KMS-11 (cell line): ENCODE results near the gene TANGO2.

Experiments used
- H2AFZ ChIP-seq: fragments of 200-600 bp; sonication (generic); 2 replicates; pipeline ENCODE4 v1.6.1; 2016; ENCODE audit warnings: antibody characterized with exemption, mixed run types, low read depth
- H3K27ac ChIP-seq: fragments of 200-600 bp; sonication (generic); 2 replicates; pipeline ENCODE4 v1.6.1; 2016; ENCODE audit warnings: mild to moderate bottlenecking, mixed run types
- H3K27me3 ChIP-seq: fragments of 200-600 bp; sonication (generic); 2 replicates; pipeline ENCODE4 v1.6.1; 2017; ENCODE audit warnings: mild to moderate bottlenecking, low read depth, mixed run types, moderate library complexity; ENCODE audit not compliant: insufficient read depth
- H3K36me3 ChIP-seq: fragments of 200-600 bp; sonication (generic); 2 replicates; pipeline ENCODE4 v1.6.1; 2017; ENCODE audit warnings: mild to moderate bottlenecking, mixed run types; ENCODE audit not compliant: insufficient read depth
- H3K4me1 ChIP-seq: fragments of 200-600 bp; sonication (generic); 2 replicates; pipeline ENCODE4 v1.6.1; 2016; ENCODE audit warnings: mild to moderate bottlenecking, low read depth, mixed run types; ENCODE audit not compliant: poor library complexity, severe bottlenecking
- H3K4me2 ChIP-seq: fragments of 200-600 bp; sonication (generic); 2 replicates; pipeline ENCODE4 v1.7.0; 2016; ENCODE audit warnings: mild to moderate bottlenecking, mixed run types
- H3K4me3 ChIP-seq: fragments of 200-600 bp; sonication (generic); IDR thresholded peaks from 2 replicates; pipeline ENCODE4 v1.6.1; 2017; ENCODE audit warnings: low read depth, low read length, mixed read lengths; ENCODE audit not compliant: insufficient read depth
- H3K79me2 ChIP-seq: fragments of 200-600 bp; sonication (generic); 2 replicates; pipeline ENCODE4 v1.6.1; 2016; ENCODE audit warnings: low read depth, mixed run types; ENCODE audit not compliant: insufficient read depth
- H3K9ac ChIP-seq: fragments of 200-600 bp; sonication (generic); 2 replicates; pipeline ENCODE4 v1.6.1; 2016; ENCODE audit warnings: mild to moderate bottlenecking, mixed run types
- H4K20me1 ChIP-seq: fragments of 200-600 bp; sonication (generic); 2 replicates; pipeline ENCODE4 v1.6.1; 2016; ENCODE audit warnings: mild to moderate bottlenecking, mixed run types; ENCODE audit not compliant: insufficient read depth
- CTCF ChIP-seq: fragments of 200-600 bp; sonication (generic); conservative IDR thresholded peaks from 2 replicates; pipeline ENCODE4 v1.6.1; 2017; ENCODE audit warnings: low read depth, mild to moderate bottlenecking, antibody characterized with exemption, low read length, moderate library complexity, mixed read lengths

The TANGO2 gene

DNA sequence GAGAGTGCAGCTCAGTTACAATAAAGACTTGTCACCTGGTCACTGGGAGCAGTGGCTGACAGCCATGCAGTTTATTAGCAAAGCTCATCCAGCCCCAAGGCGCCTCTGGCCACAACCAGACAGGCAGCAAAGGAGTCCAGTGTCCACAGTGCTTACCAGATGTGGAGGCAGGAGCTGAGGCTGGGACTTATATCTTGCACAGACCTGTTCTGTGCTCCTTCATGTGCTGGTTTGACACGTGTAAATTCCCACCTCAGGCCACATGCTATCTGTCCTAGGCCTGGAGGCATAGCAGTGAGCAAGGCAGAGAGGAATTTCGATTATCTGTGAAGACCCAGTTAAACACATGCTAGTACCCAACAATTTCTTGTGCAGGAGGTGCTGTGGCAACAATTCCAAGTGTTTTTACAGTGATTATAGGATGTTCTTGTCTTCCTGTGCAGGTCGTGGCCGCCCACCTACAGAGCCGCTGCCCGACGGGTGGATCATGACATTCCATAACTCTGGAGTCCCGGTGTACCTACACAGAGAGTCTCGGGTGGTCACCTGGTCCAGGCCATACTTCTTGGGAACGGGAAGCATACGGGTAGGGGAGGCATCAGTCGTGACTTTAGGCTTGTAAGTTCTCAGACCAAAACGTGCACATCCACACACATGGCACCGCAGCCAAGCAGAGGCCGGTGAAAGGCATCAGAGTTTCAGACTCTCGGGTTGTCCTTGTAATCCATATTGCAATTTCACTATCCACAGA, 68.5 kb downstream of the TANGO2 start:
- Histone ChIP-seq H4K20me1 (0 out of 2 replicates have a peak, but pooled peaks cover 4% of the 10 kb centered on the region), H3K4me1 (no peaks in the 10 kb centered on the region), H3K79me2 (peaks cover 13% of the 10 kb centered on the region; the same call in 1 of the 2 replicates), H2AFZ (no peak overlapping the region), H3K9ac (no peak overlapping the region), H3K4me3 (no peak overlapping the region), H3K36me3 (peaks cover 7% of the 10 kb centered on the region; the same call in 1 of the 2 replicates), H3K27me3 (no peaks in the 10 kb centered on the region), H3K27ac (no peak overlapping the region), H3K4me2 (no peak overlapping the region)
- TF ChIP-seq CTCF, result no peak

- Histone ChIP-seq H3K36me3 (peaks cover 7% of the 10 kb centered on the region; the same call in 1 of the 2 replicates), H3K9ac (no peak overlapping the region), H2AFZ (no peak overlapping the region), H3K27ac (no peak overlapping the region), H3K4me1 (no peaks in the 10 kb centered on the region), H3K4me3 (no peak overlapping the region), H3K4me2 (no peak overlapping the region), H3K79me2 (peaks cover 6% of the 10 kb centered on the region; the same call in 1 of the 2 replicates), H4K20me1 (no peaks in the 10 kb centered on the region), H3K27me3 (no peaks in the 10 kb centered on the region)
- TF ChIP-seq CTCF, result no peak
These were observed 69.2 kb downstream of the TANGO2 start for GRCh38 chr22:20089977-20090729.

DNA sequence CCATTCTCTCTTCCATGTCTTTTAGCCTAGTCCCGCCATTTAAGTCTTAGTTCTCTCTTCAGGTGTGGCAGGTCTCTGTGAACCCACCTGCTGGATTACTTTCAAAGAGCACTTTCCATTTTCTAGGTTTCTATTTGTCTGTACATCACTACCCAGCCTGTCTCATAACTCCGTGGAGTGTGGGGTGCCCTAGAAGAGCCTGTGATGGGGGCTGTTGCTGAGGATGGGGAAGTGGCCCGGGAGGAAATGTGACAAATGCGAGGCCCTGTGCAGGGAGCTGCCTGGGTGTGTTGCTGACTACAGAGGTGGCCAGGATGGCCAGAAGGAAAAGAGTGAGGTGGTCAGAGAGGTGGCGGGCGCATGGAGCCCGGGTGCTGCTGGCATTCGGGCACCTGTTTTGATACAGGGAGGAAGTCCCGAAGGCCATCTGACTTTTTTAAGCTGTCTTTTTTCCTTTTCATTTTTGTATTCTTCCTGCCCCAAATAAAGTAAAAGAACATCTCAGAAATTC, 69.9 kb downstream of the TANGO2 start:
- H3K9ac ChIP-seq, result no peak overlapping the region
- H3K79me2 ChIP-seq, result no peaks in the 10 kb centered on the region
- TF ChIP-seq CTCF, result no peak
- no peaks in the 10 kb centered on the region for H4K20me1 ChIP-seq
- H3K4me3 ChIP-seq, result no peak overlapping the region
- H3K36me3 ChIP-seq, result peaks cover 7% of the 10 kb centered on the region; the same call in 1 of the 2 replicates
- H3K4me1 ChIP-seq, result no peaks in the 10 kb centered on the region
- no peaks in the 10 kb centered on the region for H3K27me3 ChIP-seq
- H3K27ac ChIP-seq, result no peak overlapping the region
- H3K4me2 ChIP-seq, result no peak overlapping the region
- no peak overlapping the region for H2AFZ ChIP-seq

DNA sequence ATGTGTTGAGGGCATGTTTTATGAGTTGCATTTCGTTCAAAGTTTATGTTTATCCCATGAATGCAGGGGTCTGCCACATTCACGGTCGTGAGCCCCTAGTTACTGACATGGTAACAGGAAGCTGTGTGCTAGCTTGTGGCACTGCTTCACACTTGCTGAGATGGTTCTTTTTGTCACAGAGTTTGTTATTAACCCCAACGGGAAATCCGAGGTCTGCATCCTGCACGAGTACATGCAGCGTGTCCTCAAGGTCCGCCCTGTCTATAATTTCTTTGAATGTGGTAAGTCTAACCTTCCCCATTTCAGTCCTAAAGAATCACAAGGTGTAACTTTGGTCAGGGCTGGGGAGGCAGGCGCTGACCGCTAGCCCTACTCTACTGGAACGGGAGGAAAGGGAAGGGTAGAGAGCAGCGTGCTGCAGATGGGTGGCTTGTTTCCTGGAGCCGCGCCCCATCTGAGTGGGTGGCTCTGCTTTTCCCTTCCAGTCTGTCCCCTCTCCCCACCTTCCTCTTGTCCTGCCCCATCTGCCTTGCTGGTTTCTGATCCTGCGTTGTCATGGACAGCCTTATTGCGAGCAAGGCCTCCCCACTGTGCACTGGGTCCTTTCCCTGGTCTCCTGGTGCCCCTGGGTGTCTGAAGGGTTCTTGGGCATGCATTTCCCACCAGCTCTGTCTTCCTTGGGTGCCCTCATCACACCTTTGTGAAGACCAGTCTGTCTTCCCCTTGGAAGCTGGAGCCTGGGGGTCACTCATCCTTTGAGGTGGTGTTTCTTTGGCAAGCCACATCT, 71.0 kb downstream of the TANGO2 start:
- Histone ChIP-seq H3K27me3 (no peaks in the 10 kb centered on the region), H3K36me3 (peaks cover 11% of the 10 kb centered on the region; the same call in 1 of the 2 replicates), H3K9ac (no peak overlapping the region), H3K27ac (no peak overlapping the region), H3K4me3 (no peak overlapping the region), H3K79me2 (no peaks in the 10 kb centered on the region), H4K20me1 (no peaks in the 10 kb centered on the region), H3K4me2 (no peak overlapping the region), H2AFZ (no peak overlapping the region), H3K4me1 (no peaks in the 10 kb centered on the region)
- TF ChIP-seq CTCF, result no peak
